CD4-positive, alpha-beta T cell treated with Interleukin-2 at 100 ng/mL for 4 hours (primary cell): ENCODE results near the gene ABTB2.

Source experiments
- DNase-seq: peaks from one replicate; pipeline ENCODE4 v3.0.0-alpha.2; 2020; ENCODE audit warnings: low spot score

The ABTB2 gene

DNA sequence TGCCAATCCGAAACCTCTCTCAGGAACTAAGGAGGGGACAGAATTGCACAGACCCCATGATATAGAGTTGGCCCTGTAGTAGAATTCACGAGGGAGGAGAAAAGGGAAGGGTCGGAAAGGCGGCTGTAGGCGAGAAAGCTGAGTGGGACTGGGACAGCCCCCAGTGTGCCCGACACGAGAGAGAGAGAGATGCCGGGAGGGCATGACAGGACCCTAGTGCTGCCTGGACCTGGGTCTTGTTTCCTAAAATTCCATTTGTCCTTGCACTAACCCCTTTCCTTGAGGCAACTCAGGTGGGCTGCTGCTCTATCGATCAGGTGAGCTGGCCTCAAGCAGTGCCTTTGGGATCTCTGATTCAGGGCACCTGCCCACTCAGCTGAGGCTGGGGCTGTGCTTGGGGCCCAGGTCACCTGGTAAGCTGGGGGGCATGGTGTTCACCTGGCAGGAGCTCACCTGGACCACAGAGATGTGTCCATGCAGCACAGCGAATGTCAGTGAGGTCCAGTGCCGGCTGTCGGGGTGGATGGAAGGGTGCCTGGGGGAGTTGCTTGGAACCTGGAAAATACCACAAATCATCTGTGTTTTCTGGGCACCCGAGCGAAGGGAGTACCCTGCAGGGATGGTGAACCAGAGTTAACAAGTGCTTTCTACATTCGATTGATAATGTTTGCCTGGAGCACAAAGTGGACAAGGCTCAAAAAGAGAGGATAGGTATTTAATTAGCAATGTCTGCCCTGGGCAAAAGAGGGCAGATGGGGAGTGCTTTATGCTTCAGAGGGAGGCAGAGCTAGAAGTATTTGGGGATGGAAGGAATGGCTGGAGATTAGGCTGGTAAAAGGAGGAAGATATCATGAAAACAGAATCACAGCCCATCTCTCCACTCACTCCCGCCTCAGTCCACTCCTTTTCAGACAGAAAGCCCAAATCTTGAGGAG, 190.7 kb downstream of the ABTB2 start:
- no peak for DNase-seq

DNA sequence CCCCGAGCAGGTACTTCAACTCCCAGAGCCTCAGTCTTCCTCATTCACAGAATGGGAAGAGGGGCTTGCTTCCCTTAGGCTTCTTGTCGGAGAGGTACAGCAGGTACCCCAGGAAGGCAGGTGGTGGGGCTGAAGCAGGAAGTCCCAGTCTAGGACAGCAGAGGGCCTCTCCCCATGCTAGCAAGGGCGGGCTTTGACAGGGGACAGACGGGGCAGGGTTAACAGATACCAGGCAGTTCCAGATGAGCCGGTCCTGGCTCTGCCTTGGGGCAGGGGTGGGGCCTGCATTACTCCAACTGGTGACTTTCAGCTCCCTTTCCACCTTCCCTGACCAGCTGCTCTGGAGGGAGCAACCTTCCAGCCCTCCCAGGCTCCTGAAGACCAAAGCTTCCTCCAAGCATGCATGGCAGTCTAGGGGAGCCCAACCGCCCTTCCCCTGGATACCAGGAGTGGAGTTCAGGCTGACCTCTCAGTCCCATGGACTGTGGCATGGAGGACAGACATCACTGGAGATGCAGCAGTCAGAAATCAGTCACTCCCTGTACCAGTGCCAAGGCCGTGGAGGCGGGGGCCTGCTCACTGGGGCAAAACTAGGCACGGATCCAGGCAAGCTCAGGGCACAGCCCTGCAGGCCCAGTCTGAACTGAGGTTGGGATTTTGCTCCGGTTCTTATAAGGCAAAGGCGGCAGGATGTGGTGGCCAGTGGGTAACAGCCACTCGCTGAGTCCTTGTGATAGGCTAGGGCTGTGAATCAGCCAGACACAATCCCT, 191.8 kb downstream of the ABTB2 start:
- DNase-seq, result no peak

DNA sequence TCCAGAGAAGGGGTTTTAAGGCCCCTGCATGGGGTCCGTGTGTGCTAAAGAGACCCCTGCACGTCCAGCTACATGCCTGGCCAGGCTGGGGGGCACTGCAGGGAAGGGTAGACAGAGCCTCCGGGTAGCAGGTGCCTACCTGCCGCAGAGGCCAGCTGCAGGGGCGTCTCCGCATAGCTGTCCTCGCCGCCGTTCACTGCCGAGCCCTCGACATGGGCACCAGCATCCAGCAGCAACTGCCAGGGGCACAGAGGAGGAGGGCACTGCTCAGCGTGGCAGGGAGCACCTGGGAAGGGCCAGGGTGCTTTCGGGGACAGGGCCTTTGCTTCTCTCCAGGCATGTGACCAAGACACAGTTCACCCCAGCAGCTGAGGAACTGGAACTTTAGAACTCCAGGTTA, 192.7 kb downstream of the ABTB2 start:
- DNase-seq, result no peak

DNA sequence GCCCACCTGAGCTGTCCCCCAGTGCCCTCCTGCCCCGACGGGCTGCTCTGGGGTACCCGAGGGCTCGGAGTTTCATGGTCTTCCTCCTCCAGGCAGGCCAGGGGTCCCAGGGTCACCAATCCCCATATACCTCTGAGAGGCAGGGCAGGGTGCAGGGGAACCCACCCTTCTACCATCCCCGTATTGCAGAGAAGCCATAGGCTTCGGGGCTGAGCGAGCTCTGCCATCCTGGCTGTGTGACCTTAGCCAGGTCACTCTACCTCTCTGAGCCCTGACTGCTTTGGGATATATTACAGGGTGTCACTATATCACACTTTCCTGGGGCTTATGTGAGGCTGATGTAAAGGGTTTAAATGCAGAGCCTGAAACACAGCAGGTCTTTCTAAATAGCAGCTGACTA, 195.0 kb downstream of the ABTB2 start:
- no peak for DNase-seq

DNA sequence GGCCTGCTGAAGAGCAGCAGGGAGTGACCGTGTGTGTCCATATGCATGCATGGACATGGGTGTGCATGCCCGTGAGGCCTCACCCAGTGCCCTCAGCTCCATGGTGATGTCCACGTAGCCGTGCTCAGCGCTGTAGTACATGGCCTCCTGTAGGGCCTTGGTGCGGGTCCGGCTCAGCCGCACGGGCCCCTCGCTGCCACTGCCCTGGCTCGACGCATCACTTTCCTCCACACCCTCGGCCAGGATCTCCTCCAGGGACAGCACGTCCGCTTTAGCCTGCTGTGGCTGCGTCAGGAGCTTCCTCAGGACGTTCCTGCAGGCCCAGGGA, 195.4 kb downstream of the ABTB2 start:
- DNase-seq, result no peak

DNA sequence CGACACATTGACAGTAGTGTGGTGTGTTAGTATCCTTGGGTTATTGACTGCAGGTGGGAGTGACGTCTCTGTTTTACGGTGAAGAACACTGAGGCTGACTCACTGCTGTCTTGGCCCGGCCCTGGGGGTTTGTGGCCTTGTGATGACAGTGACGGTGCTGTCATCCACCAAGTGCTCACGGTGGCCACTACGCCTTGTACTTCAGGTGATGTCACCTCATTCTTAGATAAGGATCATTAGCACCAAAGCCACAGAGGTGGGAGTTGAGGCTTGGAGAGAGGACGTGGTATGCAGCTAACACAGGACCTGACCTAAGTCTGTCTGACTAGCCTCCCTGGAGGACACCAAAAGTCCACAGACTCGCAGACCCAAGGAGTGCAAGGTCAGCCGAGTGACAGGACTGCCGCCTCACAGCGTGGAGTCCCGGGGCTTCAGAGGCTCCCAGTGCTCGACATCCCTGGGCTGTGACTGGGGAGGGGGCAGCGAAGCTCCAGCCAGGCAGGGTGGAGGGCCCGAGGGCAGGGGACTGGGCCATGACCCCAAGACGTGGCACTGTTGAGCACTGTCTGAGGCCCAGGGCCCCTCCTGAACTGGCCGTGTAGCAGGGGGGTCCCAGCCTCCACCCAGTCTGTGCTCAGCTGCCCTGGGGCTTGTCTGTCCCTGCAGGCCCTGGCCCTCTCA, 195.9 kb downstream of the ABTB2 start:
- peak; percentile 28 for DNase-seq

DNA sequence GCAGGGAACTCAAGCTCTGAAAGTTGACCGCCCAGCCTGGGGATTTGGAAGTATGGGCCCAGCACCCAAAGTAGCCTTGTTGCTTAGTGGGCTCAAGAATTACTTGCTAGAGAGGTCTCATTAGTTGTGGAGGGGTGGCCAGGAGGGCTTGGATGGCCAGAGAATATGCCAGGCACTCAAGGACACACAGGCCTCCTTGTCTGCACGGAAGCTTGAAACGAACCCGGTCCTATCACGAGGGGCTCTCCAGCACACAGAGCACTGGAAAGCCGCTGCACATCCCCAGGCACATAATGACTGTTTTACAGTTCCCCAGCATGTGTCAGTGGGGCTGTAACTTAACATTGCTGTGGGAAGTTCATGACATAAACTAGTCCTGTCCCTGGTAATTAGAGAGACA, 196.4 kb downstream of the ABTB2 start:
- DNase-seq, result no peak

DNA sequence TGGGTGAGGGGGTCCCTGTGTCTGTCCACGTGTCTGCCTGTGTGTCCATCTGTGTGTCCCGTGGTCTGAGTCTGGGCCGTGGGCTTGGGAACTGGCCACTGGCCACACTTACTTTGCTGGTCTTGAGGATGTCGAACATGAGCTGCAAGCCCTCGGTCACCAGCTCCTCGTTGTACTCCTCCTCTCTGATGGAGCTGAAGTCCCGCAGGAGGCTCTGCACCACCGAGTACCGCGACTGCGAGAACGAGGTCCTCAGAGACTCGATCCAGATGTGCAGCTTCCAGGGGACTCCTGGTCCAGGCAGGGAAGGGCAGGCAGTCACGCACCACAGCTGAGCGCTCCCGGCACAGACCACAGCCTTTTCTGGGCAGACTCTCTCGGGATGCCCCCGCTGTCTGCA, 197.0 kb downstream of the ABTB2 start:
- no peak for DNase-seq

DNA sequence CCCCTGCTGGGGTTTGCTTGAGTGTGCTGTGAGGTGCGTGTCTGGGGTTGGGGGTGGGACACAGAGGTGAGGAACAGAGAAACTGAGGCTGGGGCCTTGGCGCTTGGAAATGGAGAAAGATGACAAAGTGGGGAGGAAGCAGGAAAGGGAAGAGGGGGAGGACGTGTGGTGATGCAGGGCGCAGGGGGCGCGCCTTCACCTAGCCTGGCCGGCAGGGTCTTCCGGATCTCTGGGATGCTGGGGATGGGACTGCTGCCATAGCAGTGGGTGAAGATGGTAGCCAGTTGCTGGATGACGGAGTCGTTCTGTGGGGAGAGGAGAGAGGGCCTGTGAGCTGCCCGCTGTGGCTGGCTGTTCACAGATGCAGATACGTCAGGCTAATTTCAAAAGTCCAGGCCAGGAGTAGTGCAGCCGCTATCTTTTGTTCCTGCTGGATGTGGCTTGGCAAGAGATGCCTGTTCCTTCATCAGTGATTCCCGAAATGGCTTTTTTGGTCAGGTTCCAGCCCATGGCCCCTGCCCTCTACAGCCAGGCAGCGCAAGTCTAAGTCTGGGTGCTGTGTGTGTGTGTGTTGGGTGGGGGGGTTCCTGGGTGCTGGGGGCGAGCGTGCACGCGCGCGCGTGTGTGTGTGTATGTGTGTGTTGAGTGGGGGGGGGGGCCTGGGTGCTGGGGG, 197.6 kb downstream of the ABTB2 start:
- DNase-seq, result no peak

DNA sequence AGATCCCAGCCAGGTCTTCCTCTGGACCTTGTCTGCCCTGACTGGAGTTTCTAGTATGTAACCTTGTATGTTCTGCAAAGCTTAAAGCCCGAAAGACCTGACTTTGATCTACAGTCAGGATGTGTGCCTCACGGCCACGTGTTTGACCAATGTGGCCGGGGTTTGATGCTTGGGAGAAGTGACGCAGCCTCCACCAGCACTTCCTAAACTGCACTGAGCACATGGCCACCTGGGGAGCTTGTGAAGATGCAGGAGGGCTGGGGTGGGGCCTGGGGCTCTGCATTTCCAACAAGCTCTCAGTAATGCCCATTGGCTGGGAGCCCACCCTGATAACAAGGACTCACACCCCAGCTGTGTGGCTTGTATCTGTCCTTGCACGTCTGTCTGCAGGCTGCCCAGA, 199.1 kb downstream of the ABTB2 start:
- no peak for DNase-seq

DNA sequence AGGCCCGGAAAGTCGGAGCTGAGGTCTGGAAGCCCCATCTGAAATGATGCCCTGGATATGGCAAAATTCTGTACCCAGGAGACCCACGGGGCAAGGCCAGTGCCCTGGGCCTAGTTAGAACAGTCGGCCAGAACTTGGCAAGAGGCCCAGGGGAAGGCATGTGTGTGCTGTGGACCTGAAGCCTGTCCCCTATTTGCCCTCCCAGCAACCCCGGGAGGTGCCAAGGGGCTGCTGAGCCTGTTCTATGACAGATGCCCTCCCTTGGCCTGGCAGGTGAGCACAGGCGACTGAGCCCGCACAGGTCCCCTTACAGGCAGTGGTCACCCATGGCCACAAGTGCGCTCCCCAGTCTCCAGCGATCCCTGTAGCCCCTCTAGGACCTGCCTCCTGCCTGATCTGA, 200.6 kb downstream of the ABTB2 start:
- no peak for DNase-seq

DNA sequence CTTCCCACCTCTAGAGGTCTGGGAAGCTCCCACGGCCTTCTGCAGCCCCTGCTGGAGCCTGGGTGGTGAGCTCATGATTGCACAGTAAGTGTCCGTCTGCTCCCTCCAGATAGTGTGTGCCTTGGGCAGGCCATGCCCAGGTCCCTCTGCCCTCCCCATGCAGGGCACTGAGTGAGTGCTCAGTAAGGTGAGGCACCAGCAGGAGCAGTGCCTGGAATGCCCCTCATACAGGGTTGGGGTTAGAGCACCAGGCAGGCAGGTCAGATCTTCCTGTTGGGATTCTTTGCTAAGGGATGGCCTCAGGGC, 202.1 kb downstream of the ABTB2 start:
- DNase-seq, result no peak

DNA sequence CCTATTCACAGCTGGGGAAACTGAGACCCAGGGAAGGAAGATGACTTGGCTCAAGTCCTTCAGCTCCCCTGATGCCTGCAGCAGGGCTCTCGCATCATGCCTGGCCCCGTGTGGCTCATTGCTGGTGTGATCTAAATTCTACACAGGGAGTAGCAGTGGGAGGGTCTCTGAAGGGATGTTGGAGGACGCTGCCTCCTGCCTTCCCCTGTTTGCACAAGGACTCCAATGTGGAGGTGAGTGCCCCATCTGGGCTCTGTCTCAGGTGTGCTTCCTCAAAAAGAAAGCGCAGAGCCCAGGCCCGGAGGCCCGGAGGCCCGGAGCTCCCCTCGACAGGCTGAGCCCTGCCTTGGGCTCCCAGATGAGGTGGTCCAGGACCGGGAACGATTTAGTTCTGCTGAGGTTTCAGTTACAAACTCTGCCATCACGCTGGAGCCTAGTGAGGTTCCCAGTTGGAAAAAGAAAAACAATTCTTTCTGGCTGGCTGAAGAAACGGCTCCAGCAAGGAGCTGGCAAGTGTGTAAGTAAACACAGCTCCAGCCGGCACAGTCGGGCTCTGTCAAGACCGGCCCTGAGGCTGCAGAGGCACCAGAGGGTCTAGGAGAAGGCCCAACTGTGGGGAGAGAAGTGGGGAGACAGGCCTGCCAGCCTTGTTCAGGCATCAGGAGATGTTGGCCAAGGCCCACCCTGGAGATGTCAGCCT, 202.6 kb downstream of the ABTB2 start:
- DNase-seq, result no peak

DNA sequence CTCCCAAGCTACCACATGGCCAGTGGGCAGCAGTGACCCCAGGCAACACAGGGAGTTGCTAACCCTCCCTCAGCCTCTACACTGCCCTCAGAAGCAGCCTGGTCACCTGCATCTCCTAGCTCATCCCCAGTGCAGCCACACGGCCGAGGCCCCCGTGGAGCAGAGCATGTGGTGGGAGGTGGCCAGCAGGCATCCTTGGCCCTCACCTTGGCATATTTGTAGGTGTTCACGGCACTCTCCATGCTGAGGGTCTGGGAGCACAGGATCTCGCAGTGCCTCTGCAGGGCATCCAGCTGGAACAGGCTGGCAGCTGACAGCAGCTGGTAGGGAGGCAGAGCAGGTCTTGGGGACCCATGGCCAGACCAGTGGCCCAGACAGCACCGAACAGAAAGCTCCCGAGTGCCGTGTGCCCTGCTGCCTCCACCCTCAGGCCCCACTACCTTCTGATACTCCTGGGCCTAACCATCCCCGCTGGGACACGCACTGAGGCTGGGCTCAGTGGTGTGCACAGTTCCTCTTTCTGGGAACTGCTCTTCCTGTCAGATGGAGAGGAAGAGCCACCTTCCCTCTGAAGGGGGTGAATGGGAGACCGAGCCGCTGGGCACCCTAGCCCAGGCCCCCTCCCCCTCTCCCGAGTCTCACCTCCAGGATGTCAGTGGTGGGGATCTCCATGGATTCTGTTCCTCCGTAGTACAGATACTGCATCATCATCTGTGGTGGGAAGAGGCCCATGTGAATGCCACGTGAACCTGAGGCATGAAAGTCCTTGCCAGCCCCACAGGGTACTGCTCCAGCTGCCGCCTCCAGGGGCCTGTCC, 203.5 kb downstream of the ABTB2 start:
- no peak for DNase-seq

DNA sequence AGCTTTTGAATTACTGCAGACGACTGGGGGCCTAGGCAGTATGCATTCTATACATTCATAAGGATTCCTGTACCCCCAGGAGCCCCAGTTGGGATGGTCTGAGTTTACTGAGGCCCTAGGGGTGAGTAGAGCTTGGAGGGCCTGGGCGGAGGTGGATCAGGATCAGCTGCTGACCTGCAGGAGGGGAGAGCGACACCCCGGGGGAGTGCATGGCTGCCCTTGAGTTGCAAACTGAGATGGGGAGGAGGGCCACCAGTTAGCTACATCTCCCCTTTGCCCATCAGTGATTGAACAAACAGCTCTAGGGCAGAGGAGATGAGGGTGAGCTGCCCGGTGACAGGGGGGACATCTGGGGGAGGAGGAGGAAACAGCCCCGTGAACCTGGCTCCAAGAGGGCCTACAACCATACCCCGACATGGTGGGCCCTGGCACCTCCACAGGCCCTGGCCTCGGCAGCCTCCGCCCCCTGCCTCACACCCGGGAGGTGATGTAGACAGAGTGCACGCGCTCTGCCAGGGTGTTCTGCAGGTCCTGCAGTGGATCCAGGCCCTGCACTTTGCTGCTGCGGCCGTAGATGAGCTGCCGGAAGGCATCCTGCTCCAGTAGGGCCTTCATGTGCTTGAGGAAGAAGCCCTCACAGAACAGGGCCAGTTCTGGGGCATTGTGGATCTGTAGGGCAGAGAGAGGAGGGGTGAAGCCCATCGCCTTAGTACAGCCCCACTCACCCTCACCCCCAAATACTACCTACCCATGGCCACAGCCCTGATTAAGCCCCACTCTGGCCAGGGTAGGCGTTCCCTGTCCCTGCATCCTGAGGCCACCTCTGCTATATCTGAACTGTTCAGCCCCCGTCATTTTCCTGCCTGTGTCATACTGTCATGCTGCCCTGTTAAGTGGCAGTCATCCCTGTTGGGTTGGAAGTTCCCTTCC, 205.6 kb downstream of the ABTB2 start:
- no peak for DNase-seq

DNA sequence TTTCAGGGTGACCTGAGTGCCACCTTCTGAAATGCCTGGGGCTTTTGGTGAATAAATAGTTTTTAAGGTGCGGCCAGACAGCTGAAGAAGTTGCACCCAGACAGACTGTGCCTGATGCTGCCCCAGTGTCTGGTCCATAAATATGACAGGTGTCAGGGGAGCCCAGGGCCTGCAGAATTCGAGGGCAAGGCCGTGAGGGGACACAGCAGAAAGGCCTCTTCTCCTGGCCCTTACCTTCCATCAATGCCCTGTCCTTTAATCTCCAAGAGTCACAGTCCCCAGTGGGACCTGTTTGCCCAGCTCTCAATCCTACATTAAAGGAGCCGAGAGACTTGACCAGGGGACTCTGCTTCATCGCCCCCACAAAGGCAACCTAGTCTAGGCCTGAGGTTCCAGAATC, 206.6 kb downstream of the ABTB2 start:
- DNase-seq, result no peak

DNA sequence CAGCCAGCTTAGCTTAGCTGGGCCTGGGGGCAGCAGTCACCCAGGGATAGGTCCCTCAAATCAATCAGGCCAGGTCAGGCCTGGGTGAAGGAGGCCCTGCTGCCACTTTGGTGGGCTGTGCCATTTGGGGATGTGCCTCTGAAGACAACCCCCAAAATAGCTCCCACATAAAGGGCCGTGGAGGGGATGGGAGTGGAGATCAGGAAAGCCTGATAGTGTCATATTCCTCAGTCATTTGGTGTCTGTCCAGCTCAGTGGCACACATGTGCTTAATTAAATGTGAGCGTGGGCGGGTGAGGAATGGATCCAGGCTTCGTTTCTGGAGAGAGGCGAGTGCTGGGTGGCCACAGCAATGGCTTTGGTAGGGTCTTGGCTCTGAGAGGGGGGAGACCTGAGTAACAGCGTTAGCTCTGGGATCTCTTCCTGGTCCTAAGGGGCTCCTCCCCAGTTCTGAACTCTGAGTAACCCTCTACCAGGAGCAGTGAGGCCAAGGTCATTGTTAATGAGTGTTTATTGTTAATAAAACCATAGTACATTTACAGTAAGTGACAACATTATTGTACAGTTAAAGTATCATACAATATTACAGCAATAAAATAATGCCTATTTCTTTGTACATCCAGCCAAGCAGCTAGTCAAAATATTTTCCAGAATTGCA, 207.2 kb downstream of the ABTB2 start:
- no peak for DNase-seq

DNA sequence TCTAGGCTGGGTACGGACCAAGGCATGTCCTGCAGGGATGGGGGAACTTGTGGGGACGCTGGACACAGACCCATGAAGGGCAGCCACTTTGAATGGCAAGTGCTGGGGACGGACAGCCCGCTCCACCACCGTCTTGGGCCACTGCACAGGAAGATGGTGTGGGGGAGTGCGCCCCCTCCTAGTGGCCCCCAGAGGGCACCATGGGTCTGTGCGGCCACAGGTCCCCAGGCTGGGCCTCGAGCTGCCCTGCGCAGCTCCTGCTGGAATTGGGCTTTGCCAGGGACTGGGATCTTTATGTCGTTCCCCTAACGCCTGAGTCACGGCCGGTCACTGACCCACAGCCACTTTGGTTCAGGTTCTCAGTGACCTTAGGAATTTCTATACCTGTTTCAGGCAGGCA, 208.0 kb downstream of the ABTB2 start:
- no peak for DNase-seq

DNA sequence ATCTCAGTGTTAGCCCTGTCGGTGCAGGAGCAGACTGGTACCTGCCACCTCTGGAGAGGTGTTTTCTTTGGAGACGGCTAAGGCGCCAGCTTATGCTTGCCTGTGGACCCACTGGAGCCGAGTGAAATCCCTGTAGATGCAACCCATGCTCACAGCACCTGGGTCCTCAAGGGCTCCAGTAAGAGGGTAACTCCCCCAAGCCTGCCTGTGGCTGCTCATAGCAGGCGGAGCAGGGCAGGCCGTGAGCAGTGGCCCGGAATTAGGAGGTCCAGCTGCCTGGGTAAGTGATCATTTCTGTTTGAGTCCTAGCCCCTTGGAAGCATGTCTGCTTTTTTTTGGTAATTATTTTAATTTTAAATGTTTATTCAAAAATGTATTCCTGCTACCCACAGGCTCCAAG, 208.5 kb downstream of the ABTB2 start:
- no peak for DNase-seq
